OCI-LY7 (cell line): Measurements from ENCODE around the gene FCER1G. TPM values are rescaled to one million over a fixed set of nuclear protein-coding genes. Genes with fewer than 3 reads are reported as not detected.

Source experiments
- BruUV-seq: library from RNA; stranded (reverse); fragments of 400-500 nt; replicated peaks from 2 replicates; lab custom pipeline; 2021; lab: Mats Ljungman, UMichigan
- CTCF ChIA-PET: fragments of 300-600 bp; sonication (Branson Sonifier 250); formaldehyde crosslinking; loops from one replicate; lab custom pipeline; 2022; ENCODE audit warnings: antibody characterized with exemption; ENCODE audit not compliant: unreplicated experiment; lab: Charles Lee
- POLR2A ChIA-PET: fragments of 300-600 bp; sonication (Branson Sonifier 250); formaldehyde crosslinking; loops from one replicate; lab custom pipeline; 2022; ENCODE audit warnings: antibody characterized with exemption; lab: Charles Lee
- DNase-seq: peaks from one replicate; pipeline ENCODE4 v3.0.0-alpha.2; 2015; ENCODE audit warnings: low spot score
- H2AFZ ChIP-seq: fragments of 200-600 bp; sonication (generic), shearing (Covaris generic); 2 replicates; pipeline ENCODE4 v1.6.1; 2014; ENCODE audit warnings: mild to moderate bottlenecking, antibody characterized with exemption, low read length, moderate library complexity
- H3K27ac ChIP-seq: fragments of 200-600 bp; sonication (generic); 2 replicates; pipeline ENCODE4 v1.5.1; 2014; ENCODE audit warnings: mixed run types, low read depth, mild to moderate bottlenecking, moderate library complexity, low read length, inconsistent platforms; ENCODE audit not compliant: poor library complexity, severe bottlenecking
- H3K36me3 ChIP-seq: fragments of 200-600 bp; sonication (generic); 2 replicates; pipeline ENCODE4 v1.6.1; 2014; ENCODE audit warnings: mild to moderate bottlenecking, antibody characterized with exemption, low read length, moderate library complexity, mixed read lengths; ENCODE audit not compliant: insufficient read depth
- H3K4me1 ChIP-seq: fragments of 200-600 bp; sonication (generic); 2 replicates; pipeline ENCODE4 v1.5.1; 2014; ENCODE audit warnings: mild to moderate bottlenecking, low read length; ENCODE audit not compliant: insufficient read depth, poor library complexity, severe bottlenecking
- H3K4me2 ChIP-seq: fragments of 200-600 bp; sonication (generic); 2 replicates; pipeline ENCODE4 v1.6.1; 2014; ENCODE audit warnings: mild to moderate bottlenecking, low read length
- H3K4me3 ChIP-seq: fragments of 200-600 bp; sonication (generic); 2 replicates; pipeline ENCODE4 v1.5.1; 2014; ENCODE audit warnings: mild to moderate bottlenecking, low read depth, low read length; ENCODE audit not compliant: poor library complexity, severe bottlenecking
- H3K79me2 ChIP-seq: fragments of 200-600 bp; sonication (generic); 2 replicates; pipeline ENCODE4 v1.6.1; 2016; ENCODE audit warnings: low read depth, mild to moderate bottlenecking, low read length, moderate library complexity, mixed read lengths; ENCODE audit not compliant: insufficient read depth
- H3K9me2 ChIP-seq: fragments of 200-600 bp; sonication (generic); 2 replicates; pipeline ENCODE4 v1.6.1; 2016; ENCODE audit warnings: mild to moderate bottlenecking, low read length, mixed read lengths; ENCODE audit not compliant: insufficient read depth
- H3K9me3 ChIP-seq: fragments of 200-600 bp; sonication (generic); 2 replicates; pipeline ENCODE4 v1.6.1; 2014; ENCODE audit warnings: mild to moderate bottlenecking, mixed run types, low read length, mixed read lengths
- H4K20me1 ChIP-seq: fragments of 200-600 bp; sonication (generic); 2 replicates; pipeline ENCODE4 v1.6.1; 2014; ENCODE audit warnings: mild to moderate bottlenecking, antibody characterized with exemption, low read length, moderate library complexity, mixed read lengths; ENCODE audit not compliant: insufficient read depth
- EZH2phosphoT487 ChIP-seq: fragments of 200-600 bp; sonication (generic); IDR thresholded peaks from 2 replicates; pipeline ENCODE4 v1.6.1; 2018; ENCODE audit warnings: low read depth, borderline replicate concordance, mild to moderate bottlenecking, mixed run types, antibody characterized with exemption, low read length, moderate library complexity, mixed read lengths
- intact Hi-C: fragments of 100-400 bp; cut with micrococcal nuclease; formaldehyde crosslinking; loops from one replicate; pipeline ENCODE4 v1.10.0; 2022; ENCODE audit not compliant: unreplicated experiment
- total RNA-seq, 2 experiments: library from RNA; depleted of rRNA in 1 of 2; stranded (reverse); fragments of >200 nt in 1 of 2; shearing (Covaris generic) in 1 of 2; gene quantifications; 2 replicates each; pipeline ENCODE4 v1.2.3, GENCODE V29; 2014 to 2022
- TF ChIP-seq, protein P1 (sequence below): fragments of 200-600 bp; sonication (generic); conservative IDR thresholded peaks from 2 replicates; pipeline ENCODE4 v1.5.1; 2014; ENCODE audit warnings: mild to moderate bottlenecking, antibody characterized with exemption, low read length, moderate library complexity, mixed read lengths

FCER1G gene
- total RNA-seq, 2 experiments from 2014 or later: 0.88 to 3.2 TPM

DNA sequence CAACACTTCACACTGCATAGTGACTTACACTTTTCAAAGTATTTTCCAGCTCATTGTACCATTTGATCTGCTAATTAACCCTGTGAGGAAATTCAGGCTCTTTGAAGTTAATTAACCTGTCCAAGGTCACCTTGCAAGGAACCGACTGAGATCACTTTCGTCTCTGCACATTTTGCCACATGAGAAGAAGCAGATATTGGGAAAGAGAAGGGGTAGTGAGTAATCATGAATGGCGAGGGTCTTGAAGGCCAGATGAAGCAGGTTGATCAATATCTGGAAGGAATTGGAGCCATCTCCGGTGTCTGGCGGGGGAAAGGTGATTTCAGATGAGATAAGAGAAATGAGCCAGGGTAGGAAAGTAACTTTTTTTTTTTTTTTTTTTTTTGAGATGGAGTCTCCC, 4.9 kb downstream of the FCER1G start:
- Histone ChIP-seq H3K79me2 (no peaks in the 10 kb centered on the region), H3K4me2 (no peak overlapping the region), H3K4me1 (peaks cover 36% of the 10 kb centered on the region), H4K20me1 (no peaks in the 10 kb centered on the region), H2AFZ (no peak overlapping the region), H3K4me3 (no peak overlapping the region), H3K9me2 (no peaks in the 10 kb centered on the region), H3K9me3 (no peaks in the 10 kb centered on the region), H3K36me3 (no peaks in the 10 kb centered on the region), H3K27ac (no peak overlapping the region)
- POLR2A ChIA-PET: interaction anchor here (0.6 to 4.4 kb wide), 4 partner anchors 7 to 49 kb away, joined by 3 to 22 read pairs (median 4); partner anchors contain the start of gene NDUFS2
- TF ChIP-seq, protein P1, sequence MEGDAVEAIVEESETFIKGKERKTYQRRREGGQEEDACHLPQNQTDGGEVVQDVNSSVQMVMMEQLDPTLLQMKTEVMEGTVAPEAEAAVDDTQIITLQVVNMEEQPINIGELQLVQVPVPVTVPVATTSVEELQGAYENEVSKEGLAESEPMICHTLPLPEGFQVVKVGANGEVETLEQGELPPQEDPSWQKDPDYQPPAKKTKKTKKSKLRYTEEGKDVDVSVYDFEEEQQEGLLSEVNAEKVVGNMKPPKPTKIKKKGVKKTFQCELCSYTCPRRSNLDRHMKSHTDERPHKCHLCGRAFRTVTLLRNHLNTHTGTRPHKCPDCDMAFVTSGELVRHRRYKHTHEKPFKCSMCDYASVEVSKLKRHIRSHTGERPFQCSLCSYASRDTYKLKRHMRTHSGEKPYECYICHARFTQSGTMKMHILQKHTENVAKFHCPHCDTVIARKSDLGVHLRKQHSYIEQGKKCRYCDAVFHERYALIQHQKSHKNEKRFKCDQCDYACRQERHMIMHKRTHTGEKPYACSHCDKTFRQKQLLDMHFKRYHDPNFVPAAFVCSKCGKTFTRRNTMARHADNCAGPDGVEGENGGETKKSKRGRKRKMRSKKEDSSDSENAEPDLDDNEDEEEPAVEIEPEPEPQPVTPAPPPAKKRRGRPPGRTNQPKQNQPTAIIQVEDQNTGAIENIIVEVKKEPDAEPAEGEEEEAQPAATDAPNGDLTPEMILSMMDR: no peak
- no peak for TF ChIP-seq EZH2phosphoT487
- no TSS peak for BruUV-seq
- DNase-seq: no peak
- intact Hi-C loops: no loop called here
- CTCF ChIA-PET: no interaction called here

DNA sequence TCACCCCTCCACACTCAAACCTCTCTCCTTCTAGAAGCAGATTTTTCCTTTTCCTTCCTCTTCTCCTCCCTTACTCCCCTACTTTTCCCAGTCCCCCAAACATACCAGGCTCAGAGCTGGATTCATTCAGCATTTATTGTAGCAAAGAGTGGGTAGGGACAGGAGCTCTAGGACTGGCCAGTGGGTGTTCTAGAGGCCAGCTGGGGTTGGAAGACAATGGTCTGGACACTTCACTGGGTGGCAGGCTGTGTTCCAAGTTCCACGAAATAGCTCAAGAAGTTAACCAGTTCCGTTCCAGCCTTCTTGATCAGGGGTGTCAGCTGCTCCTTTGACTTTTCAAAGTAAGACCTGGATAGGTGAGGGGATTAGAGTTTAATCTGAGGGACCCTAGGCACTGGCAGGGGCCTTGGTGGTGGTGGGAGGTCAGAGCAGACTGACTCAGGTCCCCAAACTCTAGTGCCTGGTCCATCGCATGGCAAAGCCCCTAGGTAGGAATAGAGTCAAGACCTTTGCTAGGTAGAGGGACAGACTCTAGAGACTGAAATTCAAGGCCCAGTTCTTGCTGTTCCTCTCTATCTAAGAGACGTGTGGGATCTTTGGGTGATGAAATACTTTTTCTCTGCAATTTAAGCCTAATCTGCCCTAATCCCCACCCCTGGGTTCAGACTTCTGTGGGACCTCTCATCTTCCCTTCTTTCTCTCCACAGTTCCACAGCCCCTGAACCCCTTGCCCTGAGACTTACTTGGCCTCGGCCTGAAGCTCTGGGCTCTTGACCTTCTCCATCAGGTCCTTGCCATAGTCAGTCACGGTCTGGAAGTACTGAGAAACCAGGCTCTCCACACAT, 7.3 kb downstream of the FCER1G start:
- Histone ChIP-seq H3K4me2 (no peak overlapping the region), H3K27ac (no peak overlapping the region), H3K9me2 (no peaks in the 10 kb centered on the region), H3K79me2 (no peaks in the 10 kb centered on the region), H4K20me1 (no peaks in the 10 kb centered on the region), H3K36me3 (no peaks in the 10 kb centered on the region), H3K9me3 (no peaks in the 10 kb centered on the region), H3K4me1 (peaks cover 40% of the 10 kb centered on the region), H3K4me3 (no peak overlapping the region), H2AFZ (no peak overlapping the region)
- intact Hi-C loops: no loop called here
- no TSS peak for BruUV-seq
- DNase-seq: no peak
- CTCF ChIA-PET: interaction anchor here (0.6 to 0.7 kb wide), 3 partner anchors 9 to 83 kb away, joined by 3 to 4 read pairs (median 4); no protein-coding TSS in a partner anchor
- TF ChIP-seq, protein P1: no peak
- TF ChIP-seq EZH2phosphoT487: no peak
- POLR2A ChIA-PET: interaction anchor here (0.5 to 1.1 kb wide), 4 partner anchors 29 to 163 kb away, joined by 3 read pairs; no protein-coding TSS in a partner anchor
